D721Med (cell line): ENCODE measurements around the gene GRIN3B.

Experiments used
- DNase-seq: peaks from one replicate; pipeline ENCODE4 v3.0.0; 2011; ENCODE audit warnings: low spot score; ENCODE audit not compliant: insufficient read length
- FAIRE-seq: peaks from 2 replicates; lab custom pipeline; 2011; peaks lifted over from hg19 to GRCh38; lab: Jason Lieb, UNC
- TF ChIP-seq, protein P1 (sequence below): IDR thresholded peaks from 2 replicates; pipeline ENCODE4 v1.5.1; 2012; ENCODE audit warnings: mild to moderate bottlenecking, control low read depth; ENCODE audit not compliant: insufficient read depth; ENCODE audit errors: missing control alignments

Gene GRIN3B

GRCh38 chr19:996051-996838 is 4.0 kb upstream of the GRIN3B start:
- FAIRE-seq = no peak
- DNase-seq = peak; percentile 95
- TF ChIP-seq, protein P1, sequence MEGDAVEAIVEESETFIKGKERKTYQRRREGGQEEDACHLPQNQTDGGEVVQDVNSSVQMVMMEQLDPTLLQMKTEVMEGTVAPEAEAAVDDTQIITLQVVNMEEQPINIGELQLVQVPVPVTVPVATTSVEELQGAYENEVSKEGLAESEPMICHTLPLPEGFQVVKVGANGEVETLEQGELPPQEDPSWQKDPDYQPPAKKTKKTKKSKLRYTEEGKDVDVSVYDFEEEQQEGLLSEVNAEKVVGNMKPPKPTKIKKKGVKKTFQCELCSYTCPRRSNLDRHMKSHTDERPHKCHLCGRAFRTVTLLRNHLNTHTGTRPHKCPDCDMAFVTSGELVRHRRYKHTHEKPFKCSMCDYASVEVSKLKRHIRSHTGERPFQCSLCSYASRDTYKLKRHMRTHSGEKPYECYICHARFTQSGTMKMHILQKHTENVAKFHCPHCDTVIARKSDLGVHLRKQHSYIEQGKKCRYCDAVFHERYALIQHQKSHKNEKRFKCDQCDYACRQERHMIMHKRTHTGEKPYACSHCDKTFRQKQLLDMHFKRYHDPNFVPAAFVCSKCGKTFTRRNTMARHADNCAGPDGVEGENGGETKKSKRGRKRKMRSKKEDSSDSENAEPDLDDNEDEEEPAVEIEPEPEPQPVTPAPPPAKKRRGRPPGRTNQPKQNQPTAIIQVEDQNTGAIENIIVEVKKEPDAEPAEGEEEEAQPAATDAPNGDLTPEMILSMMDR = no peak

GRCh38 chr19:998064-998463 is 2.2 kb upstream of the GRIN3B start:
- DNase-seq (no peak), FAIRE-seq (no peak)
- TF ChIP-seq, protein P1 = no peak

DNA sequence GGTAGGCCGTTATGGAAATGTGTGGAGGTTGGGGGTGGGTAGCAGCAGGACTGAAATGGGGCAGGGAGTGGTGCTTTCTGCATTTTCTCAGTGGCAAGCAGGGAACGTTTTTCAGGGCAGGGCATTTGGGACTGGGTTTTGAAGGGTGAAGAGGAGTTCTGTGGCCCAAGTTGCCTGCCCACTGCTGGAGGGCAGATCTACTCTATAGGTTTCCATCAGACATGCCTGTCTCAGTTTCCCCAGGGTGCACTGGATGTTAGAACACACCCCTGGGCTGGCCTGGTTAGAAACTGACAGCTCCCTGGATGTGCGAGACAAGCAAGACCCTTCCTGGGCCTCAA is 870 bp upstream of the GRIN3B start:
- no peak for DNase-seq
- FAIRE-seq = no peak
- TF ChIP-seq, protein P1 = no peak

DNA sequence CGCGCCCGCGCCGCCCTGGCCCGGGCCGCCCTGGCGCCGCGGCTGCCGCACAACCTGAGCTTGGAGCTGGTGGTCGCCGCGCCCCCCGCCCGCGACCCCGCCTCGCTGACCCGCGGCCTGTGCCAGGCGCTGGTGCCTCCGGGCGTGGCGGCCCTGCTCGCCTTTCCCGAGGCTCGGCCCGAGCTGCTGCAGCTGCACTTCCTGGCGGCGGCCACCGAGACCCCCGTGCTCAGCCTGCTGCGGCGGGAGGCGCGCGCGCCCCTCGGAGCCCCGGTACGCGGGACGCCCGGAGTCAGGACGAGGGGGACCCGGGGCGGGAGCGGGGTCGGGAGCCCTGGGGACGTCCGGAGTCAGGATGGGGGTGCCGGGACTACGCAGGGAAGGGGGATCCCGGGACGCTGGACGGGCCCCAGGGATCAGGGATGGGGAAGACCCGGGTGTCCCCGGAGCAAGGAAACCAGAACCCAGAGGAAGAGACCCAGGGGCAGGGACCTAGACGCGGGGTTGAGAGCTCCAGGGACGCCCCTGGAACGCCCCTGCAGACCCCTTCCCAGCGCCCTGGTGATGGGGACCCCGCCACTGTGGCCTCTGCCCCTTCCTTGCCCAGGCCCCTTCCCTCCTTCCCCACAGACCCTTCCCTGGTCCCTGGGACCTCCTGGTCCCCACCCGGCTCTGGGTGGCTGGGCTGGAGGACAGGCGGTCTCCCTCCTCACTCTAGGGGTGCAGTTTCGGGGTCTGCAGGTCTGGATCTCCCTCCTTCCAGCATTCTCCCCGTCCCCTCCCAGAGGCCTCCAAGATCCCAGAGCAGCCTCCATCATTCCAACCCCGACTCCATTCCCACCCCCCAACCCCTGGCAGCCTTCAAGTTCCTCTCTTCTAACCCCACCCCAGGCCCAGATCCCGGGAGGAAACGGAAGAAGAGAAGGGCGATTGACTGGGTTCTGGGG is 645 bp downstream of the GRIN3B start:
- DNase-seq (peak; percentile 60), FAIRE-seq (no peak)
- TF ChIP-seq, protein P1 = no peak

DNA sequence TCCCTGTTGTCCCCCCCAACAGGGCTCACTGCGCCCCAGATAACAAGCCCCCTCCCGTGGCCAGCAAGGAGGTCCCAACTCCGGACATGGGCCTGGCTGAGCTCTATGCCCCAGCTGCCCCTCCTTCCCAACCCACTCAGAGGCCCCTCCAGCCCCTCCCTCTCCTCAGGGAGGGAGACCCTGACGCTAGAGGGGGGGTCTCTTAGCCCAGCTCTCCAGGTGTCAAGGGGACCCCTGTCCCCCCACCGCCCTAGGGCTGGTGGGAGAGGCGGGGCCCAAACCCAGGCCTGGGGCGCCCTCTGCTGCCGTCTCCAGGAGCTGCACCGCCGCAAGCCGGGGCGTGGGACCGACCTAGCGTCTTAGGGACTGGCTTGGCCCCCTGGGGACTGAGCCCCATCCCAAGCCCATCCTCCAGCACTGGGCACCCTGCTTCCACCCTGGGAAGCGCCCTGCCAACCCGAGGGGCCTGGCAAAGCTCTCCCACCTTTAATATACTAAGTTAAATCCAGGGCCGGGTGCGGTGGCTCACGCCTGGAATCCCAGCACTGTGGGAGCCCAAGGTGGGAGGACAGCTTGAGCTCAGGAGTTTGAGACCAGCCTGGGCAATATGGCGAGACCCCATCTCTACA is 1.4 kb downstream of the GRIN3B start:
- FAIRE-seq (no peak), DNase-seq (peak; percentile 81)
- TF ChIP-seq, protein P1 = peak; percentile 74

GRCh38 chr19:1002600-1002999 is 2.4 kb downstream of the GRIN3B start:
- no peak for DNase-seq
- TF ChIP-seq, protein P1 = no peak
- FAIRE-seq = no peak
